HFF-Myc (cell line): Measurements from ENCODE around the gene DTL.
A peak's percentile ranks its signal among the peaks of the same experiment; 100 is the strongest.

Experiments
- DNase-seq: peaks from one replicate; pipeline ENCODE4 v3.0.0-alpha.2; 2011; ENCODE audit warnings: low read depth; ENCODE audit errors: extremely low read depth
- H3K4me3 ChIP-seq: replicated peaks from 2 replicates; pipeline ENCODE4 v1.5.1; 2011; ENCODE audit warnings: low read depth, mild to moderate bottlenecking, control low read depth, low read length
- TF ChIP-seq, protein P1 (sequence below): IDR thresholded peaks from 2 replicates; pipeline ENCODE4 v1.5.1; 2012; ENCODE audit warnings: mild to moderate bottlenecking, low read depth, low read length, control low read depth; ENCODE audit errors: missing control alignments

Gene DTL

DNA sequence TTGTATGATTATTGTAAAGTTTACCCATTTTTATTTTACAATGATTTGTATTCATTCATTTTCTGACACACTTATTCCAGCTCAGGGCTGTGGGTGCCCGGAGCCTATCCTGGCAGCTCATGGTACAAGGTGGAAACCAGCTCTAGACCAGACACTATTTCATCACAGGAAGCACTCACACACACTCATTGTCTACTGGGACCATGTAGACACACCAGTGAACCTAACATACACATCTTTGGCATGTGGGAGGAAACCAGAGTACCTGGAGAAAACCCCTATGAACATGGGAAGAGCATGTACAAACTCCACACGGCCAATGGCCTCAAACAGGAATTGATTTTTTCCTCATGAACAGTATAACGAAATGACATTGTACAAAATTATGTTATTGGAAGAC, 2.4 kb downstream of the DTL start:
- TF ChIP-seq, protein P1, sequence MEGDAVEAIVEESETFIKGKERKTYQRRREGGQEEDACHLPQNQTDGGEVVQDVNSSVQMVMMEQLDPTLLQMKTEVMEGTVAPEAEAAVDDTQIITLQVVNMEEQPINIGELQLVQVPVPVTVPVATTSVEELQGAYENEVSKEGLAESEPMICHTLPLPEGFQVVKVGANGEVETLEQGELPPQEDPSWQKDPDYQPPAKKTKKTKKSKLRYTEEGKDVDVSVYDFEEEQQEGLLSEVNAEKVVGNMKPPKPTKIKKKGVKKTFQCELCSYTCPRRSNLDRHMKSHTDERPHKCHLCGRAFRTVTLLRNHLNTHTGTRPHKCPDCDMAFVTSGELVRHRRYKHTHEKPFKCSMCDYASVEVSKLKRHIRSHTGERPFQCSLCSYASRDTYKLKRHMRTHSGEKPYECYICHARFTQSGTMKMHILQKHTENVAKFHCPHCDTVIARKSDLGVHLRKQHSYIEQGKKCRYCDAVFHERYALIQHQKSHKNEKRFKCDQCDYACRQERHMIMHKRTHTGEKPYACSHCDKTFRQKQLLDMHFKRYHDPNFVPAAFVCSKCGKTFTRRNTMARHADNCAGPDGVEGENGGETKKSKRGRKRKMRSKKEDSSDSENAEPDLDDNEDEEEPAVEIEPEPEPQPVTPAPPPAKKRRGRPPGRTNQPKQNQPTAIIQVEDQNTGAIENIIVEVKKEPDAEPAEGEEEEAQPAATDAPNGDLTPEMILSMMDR: no peak
- no peak for DNase-seq
- peak overlapping the region; percentile 94 for H3K4me3 ChIP-seq

DNA sequence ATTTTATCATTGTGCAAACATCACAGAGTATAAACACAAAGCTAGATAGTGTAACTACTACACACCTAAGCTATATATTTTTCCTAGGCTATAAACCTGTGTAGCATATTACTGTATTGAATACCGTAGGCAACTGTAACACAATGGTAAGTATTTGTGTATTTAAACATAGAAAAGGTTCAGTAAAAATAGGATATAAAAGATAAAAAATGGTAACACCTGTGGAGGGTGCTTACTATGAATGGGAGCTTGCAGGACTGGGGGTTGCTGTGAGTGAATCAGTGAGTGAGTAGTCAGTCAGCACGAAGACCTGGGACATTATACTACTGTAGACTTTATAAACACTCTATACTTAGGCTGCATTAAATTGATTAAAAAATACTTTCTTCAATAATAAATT, 4.1 kb downstream of the DTL start:
- TF ChIP-seq, protein P1: no peak
- DNase-seq: no peak
- H3K4me3 ChIP-seq: no peak overlapping the region

DNA sequence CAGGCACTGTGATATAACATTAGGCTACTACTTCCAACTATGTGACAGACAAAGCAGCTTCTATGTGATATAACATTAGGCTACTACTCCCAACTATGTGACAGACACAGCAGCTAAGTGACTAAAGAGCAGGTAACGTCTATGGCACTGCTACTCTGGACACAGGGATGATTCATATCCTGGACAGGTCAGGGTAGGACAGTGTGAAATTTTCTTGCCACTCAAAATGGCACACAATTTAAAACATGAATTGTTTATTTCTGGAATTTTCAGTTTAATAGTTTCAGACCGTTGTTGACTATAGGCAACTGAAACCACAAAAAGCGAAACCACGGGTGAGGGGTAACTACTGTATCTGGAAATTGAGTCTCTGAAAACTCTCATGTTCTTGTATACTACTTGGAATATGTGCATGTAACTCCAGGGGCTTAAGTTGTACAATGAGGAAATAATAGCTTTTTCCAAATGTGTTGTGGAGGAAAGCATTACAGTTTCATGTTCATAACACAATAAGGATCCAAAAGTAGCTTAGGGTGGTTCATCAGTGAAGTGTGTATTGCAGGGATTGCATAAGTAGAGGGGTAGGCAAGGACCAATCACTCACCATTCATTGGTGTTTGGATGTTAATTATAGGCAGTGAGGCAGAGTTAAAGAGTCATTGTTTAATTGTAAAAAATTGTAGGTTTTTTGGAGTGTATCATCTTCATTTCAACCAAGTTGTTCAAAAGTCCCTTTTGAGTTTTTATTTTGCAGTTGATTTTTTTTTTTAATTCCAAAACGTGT, 5.3 kb downstream of the DTL start:
- H3K4me3 ChIP-seq: no peak overlapping the region
- DNase-seq: no peak
- TF ChIP-seq, protein P1: no peak

DNA sequence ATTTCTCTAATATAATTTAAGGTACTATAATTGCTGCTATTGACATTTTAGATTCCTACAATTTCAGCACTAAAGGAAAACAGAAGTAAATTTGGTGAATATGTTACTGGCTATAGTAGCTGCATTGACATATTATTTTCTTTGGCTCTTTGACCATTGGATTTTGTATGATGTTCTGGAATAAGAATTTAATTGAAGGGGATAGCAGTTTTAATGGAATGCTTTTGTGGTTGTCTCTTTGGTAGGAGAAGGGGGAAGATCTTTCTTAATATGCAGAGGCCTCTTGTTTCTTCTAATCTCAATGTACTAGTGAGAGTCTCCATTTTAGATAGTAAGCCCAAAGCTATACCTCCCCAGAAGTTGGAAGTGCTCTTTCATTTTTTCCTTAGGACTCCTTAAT, 6.9 kb downstream of the DTL start:
- TF ChIP-seq, protein P1: no peak
- no peak overlapping the region for H3K4me3 ChIP-seq
- no peak for DNase-seq

DNA sequence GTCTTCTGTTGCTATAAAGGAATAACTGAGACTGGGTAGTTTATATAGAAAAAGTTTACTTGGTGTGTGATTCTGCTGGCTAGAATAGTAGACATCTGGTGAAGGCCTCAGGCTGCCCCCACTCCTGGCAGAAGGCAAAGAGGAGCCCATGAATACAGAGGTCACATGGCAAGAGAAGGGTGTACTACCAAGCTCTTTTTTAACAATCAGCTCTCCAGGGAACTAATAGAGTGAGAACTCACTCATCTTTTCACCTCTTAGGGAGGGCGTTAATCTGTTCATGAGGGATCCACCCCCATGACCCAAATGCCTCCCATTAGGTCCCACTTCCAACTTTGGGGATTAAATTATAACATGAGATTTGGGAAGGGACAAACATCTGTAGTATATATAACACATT, 9.3 kb downstream of the DTL start:
- no peak for DNase-seq
- TF ChIP-seq, protein P1: no peak
- H3K4me3 ChIP-seq: no peak overlapping the region

DNA sequence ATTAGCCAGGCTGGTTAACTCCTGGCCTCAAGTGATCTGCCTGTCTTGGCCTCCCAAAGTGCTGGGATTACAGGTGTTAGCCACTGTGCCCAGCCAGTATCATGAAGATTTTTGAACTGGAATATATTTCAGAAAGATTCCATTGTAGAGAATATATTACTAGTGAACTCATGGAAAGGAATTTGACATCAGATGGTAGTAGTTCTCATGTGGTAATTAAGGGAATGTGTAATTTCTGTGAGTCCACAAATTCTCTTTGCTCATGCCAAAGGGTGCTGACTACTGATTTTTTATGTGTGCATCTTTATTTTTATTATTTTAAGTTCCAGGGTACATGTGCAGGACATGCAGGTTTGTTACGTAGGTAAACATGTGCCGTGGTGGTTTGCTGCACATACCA, 10.4 kb downstream of the DTL start:
- no peak overlapping the region for H3K4me3 ChIP-seq
- no peak for DNase-seq
- TF ChIP-seq, protein P1: no peak

DNA sequence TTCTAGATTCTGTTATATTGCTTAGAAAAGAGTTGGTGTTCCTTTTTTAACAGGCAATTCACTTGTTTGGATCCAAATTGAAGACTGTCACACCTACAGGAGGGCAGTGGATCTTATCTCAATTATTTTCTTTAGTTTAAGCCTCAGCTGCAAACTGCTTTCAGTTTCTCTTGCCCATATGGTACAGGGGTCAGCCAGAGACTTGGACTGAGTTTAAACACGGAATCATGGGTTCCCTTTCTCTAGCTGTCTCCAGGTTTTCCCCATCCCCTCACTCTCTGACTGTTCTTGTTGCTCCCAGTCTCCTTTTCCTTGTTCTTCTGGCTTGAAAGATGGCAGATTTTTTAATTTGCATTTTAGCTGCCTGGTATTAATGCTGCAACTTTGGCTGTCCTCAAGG, 18.4 kb downstream of the DTL start:
- no peak overlapping the region for H3K4me3 ChIP-seq
- DNase-seq: no peak
- TF ChIP-seq, protein P1: no peak
